Measurements from ENCODE around the gene DES. TPM values are rescaled to one million over a fixed set of nuclear protein-coding genes. Genes with fewer than 3 reads are reported as not detected.

DES gene
- total and polyA plus RNA-seq, 9 of the 15 experiments (the other 6 are each of a cell fraction or from before 2014, with no cell fraction given), result 2.5 to 58.9 (median 21.9) TPM

- Histone ChIP-seq H3K79me2 (ENCODE audit: control insufficient read depth, insufficient read depth, low read length) (no peaks in the 10 kb centered on the region), H3K4me3 (no peak overlapping the region), H3K4me1 (replicated peaks in 1 of 2; ENCODE audit: control insufficient read depth in 2 of 2, insufficient read depth in 2 of 2, low read length in 2 of 2) (peaks cover 8 to 33% of the 10 kb centered on the region in 2 experiments; a peak in 4 of 5 replicates), H2AFZ (ENCODE audit: low read depth, low read length) (no peak overlapping the region), H3K36me3 (ENCODE audit: control insufficient read depth, insufficient read depth, low read length) (no peaks in the 10 kb centered on the region), H3K27ac (ENCODE audit: extremely low read depth, low read depth, low read length) (no peak overlapping the region), H3K9me3 (replicated peaks; ENCODE audit: control insufficient read depth, insufficient read depth, low read depth, low read length) (no peaks in the 10 kb centered on the region), H3K9me1 (ENCODE audit: control insufficient read depth, insufficient read depth, low read length) (no peaks in the 10 kb centered on the region), H4K20me1 (replicated peaks; ENCODE audit: control insufficient read depth, insufficient read depth, low read length) (no peaks in the 10 kb centered on the region), H3K4me2 (ENCODE audit: insufficient read depth, low read length) (no peak overlapping the region), H3K9ac (ENCODE audit: insufficient read depth in 1 of 2, low read depth in 2 of 2, low read length in 2 of 2) (no peak overlapping the region), H3K27me3 (ENCODE audit: control insufficient read depth in 2 of 2, insufficient read depth in 2 of 2, low read length in 2 of 2) (no peaks in the 10 kb centered on the region)
- no peak for FAIRE-seq
- CTCF ChIA-PET (ENCODE audit: low intra/inter-chr PET ratio), result no interaction called here
- in situ Hi-C loops (cut with MboI), result no loop called here
- DNase-seq (ENCODE audit: extremely low read depth in 1 of 4, low spot score in 3 of 4), result no peak
- intact Hi-C loops (cut with micrococcal nuclease), result no loop called here
- TF ChIP-seq ZNF316 (IDR thresholded peaks at IDR 0.05) (no peak), MIER1 (IDR thresholded peaks at IDR 0.05; ENCODE audit: low read depth) (no peak)
- 86% methylated on average over 5 of the region's 88 CpGs for WGBS (ENCODE audit: insufficient coverage, low coverage, missing lambda C conversion rate)
- POLR2A ChIA-PET, result interaction anchor here (1.2 kb wide), 1 partner anchor 11 kb away, joined by 3 read pairs; no protein-coding TSS in a partner anchor
- no peak for ATAC-seq
- BruUV-seq (replicated peaks), result no TSS peak
Measured at GRCh38 chr2:219448099-219448775, 30.1 kb downstream of the DES start.

- H3K9me1 ChIP-seq (ENCODE audit: control insufficient read depth, insufficient read depth, low read length), result no peaks in the 10 kb centered on the region
- H3K36me3 ChIP-seq (ENCODE audit: control insufficient read depth, insufficient read depth, low read length), result no peaks in the 10 kb centered on the region
- no peak overlapping the region for H3K9ac ChIP-seq (ENCODE audit: insufficient read depth in 1 of 2, low read depth in 2 of 2, low read length in 2 of 2)
- peaks cover 12 to 34% of the 10 kb centered on the region in 2 experiments; a peak in 4 of 5 replicates for H3K4me1 ChIP-seq (replicated peaks in 1 of 2; ENCODE audit: control insufficient read depth in 2 of 2, insufficient read depth in 2 of 2, low read length in 2 of 2)
- no peaks in the 10 kb centered on the region for H3K9me3 ChIP-seq (replicated peaks; ENCODE audit: control insufficient read depth, insufficient read depth, low read depth, low read length)
- 60% methylated on average over 1 of the region's 51 CpGs for WGBS (ENCODE audit: insufficient coverage, low coverage, missing lambda C conversion rate)
- no peaks in the 10 kb centered on the region for H4K20me1 ChIP-seq (replicated peaks; ENCODE audit: control insufficient read depth, insufficient read depth, low read length)
- no peak overlapping the region for H3K27ac ChIP-seq (ENCODE audit: extremely low read depth, low read depth, low read length)
- no peaks in the 10 kb centered on the region for H3K27me3 ChIP-seq (ENCODE audit: control insufficient read depth in 2 of 2, insufficient read depth in 2 of 2, low read length in 2 of 2)
- ChIA-PET POLR2A (interaction anchor here (1.2 kb wide), 1 partner anchor 12 kb away, joined by 3 read pairs; no protein-coding TSS in a partner anchor), CTCF (ENCODE audit: low intra/inter-chr PET ratio) (no interaction called here)
- no peak overlapping the region for H3K4me3 ChIP-seq
- BruUV-seq (replicated peaks), result no TSS peak
- intact Hi-C loops (cut with micrococcal nuclease), result no loop called here
- in situ Hi-C loops (cut with MboI), result no loop called here
- no peak overlapping the region for H2AFZ ChIP-seq (ENCODE audit: low read depth, low read length)
- DNase-seq (ENCODE audit: extremely low read depth in 1 of 4, low spot score in 3 of 4) (no peak), FAIRE-seq (no peak), ATAC-seq (no peak)
- peak; percentile 32; the same call in 1 of the 2 replicates for TF ChIP-seq RBFOX2 (IDR thresholded peaks at IDR 0.05; ENCODE audit: low read depth, low read length)
- no peak for TF ChIP-seq DDX20 (tag; IDR thresholded peaks at IDR 0.05; ENCODE audit: low read depth)
- TF ChIP-seq ZNF740 (CRISPR knock-in tag; IDR thresholded peaks at IDR 0.05), result no peak
- no peak for TF ChIP-seq ZNF740 (tag; IDR thresholded peaks at IDR 0.05)
- H3K79me2 ChIP-seq (ENCODE audit: control insufficient read depth, insufficient read depth, low read length), result no peaks in the 10 kb centered on the region
- no peak overlapping the region for H3K4me2 ChIP-seq (ENCODE audit: insufficient read depth, low read length)
Measured at GRCh38 chr2:219448776-219449341, 30.7 kb downstream of the DES start.

All from K562 (cell line).